Thyroid gland (tissue), 4 donors: ENCODE measurements around the gene ZNF506. TPM values are rescaled to one million over a fixed set of nuclear protein-coding genes. Genes with fewer than 3 reads are reported as not detected.
"Not testable (repeated sequence)": the region's sequence is repeated elsewhere in the genome, so short reads cannot be mapped to it uniquely, and the experiment has no call there.

Experiments
- DNase-seq, 2 donors: peaks; one replicate each; pipeline ENCODE4 v3.0.0-alpha.2; 2019
- H3K27ac ChIP-seq, 3 donors: fragments of 200-600 bp; sonication (generic); 1 replicate in 2 of 3; 2 replicates in 1 of 3; pipeline ENCODE4 v1.5.1; 2016 to 2019; ENCODE audit warnings: mild to moderate bottlenecking in 1 of 3, moderate library complexity in 1 of 3
- H3K27me3 ChIP-seq: fragments of 200-600 bp; sonication (generic); one replicate; pipeline ENCODE4 v1.5.1; 2019
- H3K36me3 ChIP-seq, 2 donors: fragments of 200-600 bp; sonication (generic); one replicate each; pipeline ENCODE4 v1.5.1; 2016 to 2019
- H3K4me1 ChIP-seq, 2 donors: fragments of 200-600 bp; sonication (generic); one replicate each; pipeline ENCODE4 v1.5.1; 2017 to 2019
- H3K4me3 ChIP-seq, 3 donors: fragments of 200-600 bp; sonication (generic); replicated peaks in 1 of 3; 1 replicate in 2 of 3; 2 replicates in 1 of 3; pipeline ENCODE4 v1.5.1; 2016; ENCODE audit warnings: mild to moderate bottlenecking in 1 of 3
- H3K9me3 ChIP-seq: fragments of 200-600 bp; sonication (generic); one replicate; pipeline ENCODE4 v1.5.1; 2017
- POLR2A ChIP-seq, 2 donors: fragments of 450-650 bp; IDR thresholded peaks; one replicate each; pipeline ENCODE4 v1.6.1; 2017; ENCODE audit warnings: antibody characterized with exemption in 2 of 2, mild to moderate bottlenecking in 2 of 2, moderate library complexity in 1 of 2
- WGBS, 2 donors: methylation state at CpG; one replicate each; pipeline ENCODE4 v1.1.5; 2017; 5-methylcytosine and 5-hydroxymethylcytosine counted together
- intact Hi-C: fragments of 100-400 bp; cut with DNase I; formaldehyde crosslinking; loops from one replicate; pipeline ENCODE4 v1.15.1; 2023
- total RNA-seq, 4 donors: library from RNA; depleted of rRNA; stranded (reverse); fragments of >200 nt; gene quantifications; one replicate each; pipeline ENCODE4 v1.2.3, GENCODE V29; 2016
- TF ChIP-seq, protein P1 (sequence below), 6 experiments: fragments of 200-600 bp in 3 of 6; fragments of 450-650 bp in 3 of 6; sonication (generic) in 3 of 6; IDR thresholded peaks; one replicate each; pipeline ENCODE4 v1.5.1; 2016 to 2019; ENCODE audit warnings: antibody characterized with exemption in 6 of 6, mild to moderate bottlenecking in 2 of 6, inconsistent platforms in 1 of 6, moderate library complexity in 1 of 6

The ZNF506 gene
- total RNA-seq, 4 donors from 2014 or later = 57.9 to 112 (median 76.5) TPM

DNA sequence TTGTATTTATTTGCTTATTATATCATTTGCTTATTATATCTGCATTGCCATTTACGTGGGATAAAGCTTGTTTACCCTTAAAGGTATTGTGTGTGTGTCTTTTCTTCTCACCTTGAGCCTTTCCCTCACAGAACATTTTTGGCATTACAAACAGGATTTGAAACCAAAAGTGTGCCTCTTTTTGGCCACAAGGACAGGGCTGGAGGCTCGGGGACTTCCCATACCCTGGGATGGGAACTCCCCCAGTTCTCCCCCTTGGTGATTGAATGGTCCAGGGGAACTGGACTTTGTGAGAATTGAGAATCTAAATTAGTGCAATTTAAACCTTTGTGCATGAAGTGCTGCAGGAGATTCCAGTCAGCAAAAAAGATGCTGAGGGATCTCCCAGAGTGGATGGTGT is 2.4 kb upstream of the ZNF506 start:
- Histone ChIP-seq H3K36me3 (no peaks in the 10 kb centered on the region), H3K4me3 (no peak overlapping the region), H3K27ac (no peak overlapping the region), H3K9me3 (no peaks in the 10 kb centered on the region), H3K4me1 (peaks cover 15 to 16% of the 10 kb centered on the region in 2 donors), H3K27me3 (no peaks in the 10 kb centered on the region)
- intact Hi-C loops = no loop called here
- DNase-seq = no peak
- WGBS, 2 donors = 81 to 94% methylated on average over 2 of the region's 2 CpGs
- no peak for TF ChIP-seq POLR2A (IDR thresholded peaks at IDR 0.05)
- TF ChIP-seq, protein P1, sequence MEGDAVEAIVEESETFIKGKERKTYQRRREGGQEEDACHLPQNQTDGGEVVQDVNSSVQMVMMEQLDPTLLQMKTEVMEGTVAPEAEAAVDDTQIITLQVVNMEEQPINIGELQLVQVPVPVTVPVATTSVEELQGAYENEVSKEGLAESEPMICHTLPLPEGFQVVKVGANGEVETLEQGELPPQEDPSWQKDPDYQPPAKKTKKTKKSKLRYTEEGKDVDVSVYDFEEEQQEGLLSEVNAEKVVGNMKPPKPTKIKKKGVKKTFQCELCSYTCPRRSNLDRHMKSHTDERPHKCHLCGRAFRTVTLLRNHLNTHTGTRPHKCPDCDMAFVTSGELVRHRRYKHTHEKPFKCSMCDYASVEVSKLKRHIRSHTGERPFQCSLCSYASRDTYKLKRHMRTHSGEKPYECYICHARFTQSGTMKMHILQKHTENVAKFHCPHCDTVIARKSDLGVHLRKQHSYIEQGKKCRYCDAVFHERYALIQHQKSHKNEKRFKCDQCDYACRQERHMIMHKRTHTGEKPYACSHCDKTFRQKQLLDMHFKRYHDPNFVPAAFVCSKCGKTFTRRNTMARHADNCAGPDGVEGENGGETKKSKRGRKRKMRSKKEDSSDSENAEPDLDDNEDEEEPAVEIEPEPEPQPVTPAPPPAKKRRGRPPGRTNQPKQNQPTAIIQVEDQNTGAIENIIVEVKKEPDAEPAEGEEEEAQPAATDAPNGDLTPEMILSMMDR (IDR thresholded peaks at IDR 0.05) = no peak

DNA sequence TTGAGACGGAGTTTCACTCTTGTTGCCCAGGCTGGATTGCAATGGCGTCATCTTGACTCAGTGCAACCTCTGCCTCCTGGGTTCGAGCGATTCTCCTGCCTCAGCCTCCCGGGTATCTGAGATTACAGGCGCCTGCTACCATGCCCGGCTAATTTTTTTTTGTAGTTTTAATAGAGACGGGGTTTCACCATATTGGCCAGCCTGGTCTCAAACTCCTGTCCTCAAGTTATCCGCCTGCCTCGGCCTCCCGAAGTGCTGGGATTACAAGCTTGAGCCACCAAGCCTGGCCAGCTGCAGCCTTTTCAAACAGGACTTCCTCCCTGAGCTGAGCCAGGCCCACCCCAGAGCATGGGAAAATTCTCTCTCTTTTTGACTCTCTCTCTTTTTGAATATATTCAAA is 426 bp upstream of the ZNF506 start:
- Histone ChIP-seq H3K4me1 (peaks cover 26 to 36% of the 10 kb centered on the region in 2 donors), H3K27ac (peak overlapping the region; percentile 82 to 90 (median 87)), H3K4me3 (peak overlapping the region in 2 of 3 donors; percentile 59 to 74)
- not testable (repeated sequence) for H3K27me3 ChIP-seq, H3K36me3 ChIP-seq, H3K9me3 ChIP-seq
- DNase-seq = peak; percentile 17 to 31
- WGBS, 2 donors = 3 to 8% methylated on average over 11 of the region's 11 CpGs
- intact Hi-C loops = loop anchor here (2.0 kb wide), 1 partner anchor 45 kb away; no protein-coding TSS in a partner anchor

DNA sequence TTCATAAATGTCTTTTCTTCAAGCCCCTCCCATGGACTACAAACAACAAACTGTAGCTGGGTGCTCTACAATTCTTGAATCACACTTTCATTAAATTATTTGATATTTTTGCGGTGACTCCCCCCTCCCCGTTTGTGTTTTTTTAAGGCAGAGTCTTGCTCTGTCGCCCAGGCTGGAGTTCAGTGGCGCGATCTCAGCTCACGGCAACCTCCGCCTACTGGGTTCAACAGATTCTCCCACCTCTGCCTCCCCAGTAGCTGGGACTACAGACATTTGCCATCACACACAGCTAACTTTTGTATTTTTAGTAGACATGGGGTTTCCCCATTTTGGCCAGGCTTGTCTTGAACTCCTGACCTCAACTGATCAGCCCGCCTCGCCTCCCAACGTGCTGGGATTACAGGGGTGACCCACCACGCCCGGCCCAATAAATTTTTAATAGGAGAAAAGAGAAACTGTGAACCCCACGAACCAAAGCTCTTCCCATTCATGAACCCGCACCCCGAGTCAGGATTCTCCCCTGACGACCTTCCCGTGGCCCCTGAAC is 703 bp downstream of the ZNF506 start:
- Histone ChIP-seq H3K9me3 (no peaks in the 10 kb centered on the region), H3K4me1 (peaks cover 28 to 37% of the 10 kb centered on the region in 2 donors), H3K27ac (peak overlapping the region; percentile 81 to 90 (median 87)), H3K4me3 (peak overlapping the region; percentile 59 to 92 (median 66)), H3K27me3 (no peaks in the 10 kb centered on the region), H3K36me3 (no peaks in the 10 kb centered on the region)
- peak; percentile 4 to 8 for DNase-seq
- TF ChIP-seq POLR2A (IDR thresholded peaks at IDR 0.05) = no peak
- TF ChIP-seq, protein P1 (IDR thresholded peaks at IDR 0.05) = no peak
- intact Hi-C loops = loop anchor here (2.0 kb wide), 1 partner anchor 44 kb away; no protein-coding TSS in a partner anchor
- 7 to 11% methylated on average over 13 to 17 of the region's 17 CpGs for WGBS, 2 donors

DNA sequence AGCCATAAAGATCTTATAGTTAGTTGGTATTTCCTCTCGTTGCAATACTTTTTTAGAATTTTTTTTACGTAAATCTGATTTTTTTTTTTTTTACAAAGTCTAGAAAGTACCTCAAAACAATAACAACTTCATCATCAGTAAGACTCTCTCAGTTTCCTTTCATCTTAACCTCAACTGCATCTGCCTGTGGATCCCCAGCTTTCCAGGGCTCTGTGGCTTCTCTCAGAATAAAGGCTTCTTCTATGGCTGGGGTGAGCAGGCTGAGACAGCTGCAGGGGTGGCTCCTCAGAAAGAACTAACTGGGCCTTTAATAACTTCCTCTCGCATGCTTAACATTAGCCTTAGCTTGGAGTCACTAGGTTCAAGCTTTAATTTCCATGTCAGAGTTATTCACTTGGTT is 4.2 kb downstream of the ZNF506 start:
- Histone ChIP-seq H3K4me1 (peaks cover 28 to 37% of the 10 kb centered on the region in 2 donors), H3K27ac (no peak overlapping the region), H3K9me3 (no peaks in the 10 kb centered on the region), H3K36me3 (no peaks in the 10 kb centered on the region), H3K4me3 (no peak overlapping the region), H3K27me3 (no peaks in the 10 kb centered on the region)
- 87 to 91% methylated on average over 3 of the region's 3 CpGs for WGBS, 2 donors
- TF ChIP-seq, protein P1 (IDR thresholded peaks at IDR 0.05) = no peak
- TF ChIP-seq POLR2A (IDR thresholded peaks at IDR 0.05) = no peak
- intact Hi-C loops = no loop called here
- DNase-seq = no peak

GRCh38 chr19:19816679-19817078 is 4.9 kb downstream of the ZNF506 start:
- DNase-seq = no peak
- intact Hi-C loops = no loop called here
- no peak overlapping the region for H3K27ac ChIP-seq
- TF ChIP-seq, protein P1 (IDR thresholded peaks at IDR 0.05) = no peak
- no peak for TF ChIP-seq POLR2A (IDR thresholded peaks at IDR 0.05)
- no peak overlapping the region for H3K4me3 ChIP-seq
- H3K27me3 ChIP-seq = no peaks in the 10 kb centered on the region
- peaks cover 28 to 37% of the 10 kb centered on the region in 2 donors for H3K4me1 ChIP-seq
- 74 to 86% methylated on average over 9 of the region's 9 CpGs for WGBS, 2 donors
- H3K36me3 ChIP-seq = no peaks in the 10 kb centered on the region
- H3K9me3 ChIP-seq = no peaks in the 10 kb centered on the region

- 94 to 100% methylated on average over 1 of the region's 1 CpG for whole genome bisulfite sequencing, 2 donors
- H3K4me3 ChIP-seq, intact Hi-C loops, H3K4me1 ChIP-seq, H3K36me3 ChIP-seq, DNase-seq, H3K27me3 ChIP-seq, H3K27ac ChIP-seq, H3K9me3 ChIP-seq: not testable (repeated sequence)
These were observed 9.6 kb downstream of the ZNF506 start for GRCh38 chr19:19811999-19812398.
